ENCODE measurements around the gene DUSP22.
"Not testable (repeated sequence)": the region's sequence is repeated elsewhere in the genome, so short reads cannot be mapped to it uniquely, and the experiment has no call there.

The DUSP22 gene

DNA sequence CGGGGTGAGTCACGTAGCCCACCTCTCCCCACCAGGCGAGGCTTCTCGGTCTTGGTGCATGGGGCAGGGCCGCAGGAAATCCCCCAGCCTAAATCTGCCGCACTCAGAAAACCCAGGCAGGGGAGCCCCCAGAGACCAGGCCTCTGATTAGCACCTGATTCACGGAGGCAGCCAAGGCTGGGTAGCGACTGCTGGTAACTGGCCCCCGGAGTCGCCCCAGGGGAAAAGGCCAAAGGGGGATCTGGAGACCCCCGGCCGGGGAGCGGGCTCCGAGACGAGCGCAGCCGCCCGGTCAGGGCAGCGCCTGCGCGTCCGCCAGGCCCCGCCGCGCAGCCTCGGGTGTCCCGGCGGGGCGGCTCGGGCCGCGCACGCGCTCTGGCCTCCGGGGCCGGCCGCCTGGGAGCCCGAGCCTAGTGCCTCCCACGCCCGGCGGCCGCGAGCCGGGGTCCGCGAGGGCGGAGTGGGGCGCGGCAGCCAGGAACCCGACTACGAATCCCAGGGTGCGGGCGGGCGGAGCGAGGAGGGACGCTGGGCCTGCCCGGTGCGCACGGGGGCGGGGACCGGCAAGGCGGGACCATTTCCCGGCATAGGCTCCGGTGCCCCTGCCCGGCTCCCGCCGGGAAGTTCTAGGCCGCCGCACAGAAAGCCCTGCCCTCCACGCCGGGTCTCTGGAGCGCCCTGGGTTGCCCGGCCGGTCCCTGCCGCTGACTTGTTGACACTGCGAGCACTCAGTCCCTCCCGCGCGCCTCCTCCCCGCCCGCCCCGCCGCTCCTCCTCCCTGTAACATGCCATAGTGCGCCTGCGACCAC lies at the start of gene DUSP22:
DUSP22 (plus strand) TSS at position 791 of the 809 bp plus-strand sequence. CDS start 53 bp downstream, outside the sequence.
- DNase-seq = no peak

DNA sequence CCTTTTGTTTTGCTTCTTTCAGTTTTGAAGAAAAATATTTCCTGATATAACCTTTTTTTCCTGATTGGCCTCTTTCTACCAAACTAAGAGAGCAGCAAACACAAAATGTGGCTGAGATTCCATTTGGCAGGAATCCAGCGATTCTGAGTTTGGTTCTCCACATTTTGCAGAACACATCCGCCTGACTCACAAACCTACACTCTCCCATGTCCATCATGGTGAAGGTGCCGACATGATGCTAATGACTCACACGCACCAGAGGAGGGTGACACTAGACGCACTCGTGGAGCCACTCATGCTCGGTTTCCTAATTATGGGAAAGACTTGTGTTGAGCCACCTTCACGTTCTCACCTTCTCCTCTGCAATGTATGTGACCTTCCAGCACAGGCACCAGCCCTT lies 45.9 kb upstream of the DUSP22 start:
- DNase-seq = no peak

- DNase-seq = no peak
Observed at GRCh38 chr6:247351-247750, 44.9 kb upstream of the DUSP22 start.

DNA sequence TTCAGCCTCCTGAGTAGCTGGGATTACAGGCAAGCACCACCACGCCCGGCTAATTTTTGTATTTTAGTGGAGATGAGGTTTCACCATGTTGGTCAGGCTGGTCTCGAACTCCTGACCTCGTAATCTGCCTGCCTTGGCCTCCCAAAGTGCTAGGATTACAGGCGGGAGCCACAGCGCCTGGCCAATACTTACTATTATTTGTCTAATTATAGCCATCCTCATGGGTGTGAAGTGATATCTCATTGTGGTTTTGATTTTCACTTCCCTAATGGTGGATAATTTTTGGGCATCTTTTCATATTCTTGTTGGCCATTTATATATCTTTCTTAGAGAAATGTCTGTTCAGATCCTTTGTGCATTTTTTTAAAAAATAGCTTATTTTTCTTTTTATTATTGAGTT lies 44.2 kb upstream of the DUSP22 start:
- not testable (repeated sequence) for DNase-seq

- DNase-seq = no peak
Observed at GRCh38 chr6:250676-251075, 41.6 kb upstream of the DUSP22 start.

DNA sequence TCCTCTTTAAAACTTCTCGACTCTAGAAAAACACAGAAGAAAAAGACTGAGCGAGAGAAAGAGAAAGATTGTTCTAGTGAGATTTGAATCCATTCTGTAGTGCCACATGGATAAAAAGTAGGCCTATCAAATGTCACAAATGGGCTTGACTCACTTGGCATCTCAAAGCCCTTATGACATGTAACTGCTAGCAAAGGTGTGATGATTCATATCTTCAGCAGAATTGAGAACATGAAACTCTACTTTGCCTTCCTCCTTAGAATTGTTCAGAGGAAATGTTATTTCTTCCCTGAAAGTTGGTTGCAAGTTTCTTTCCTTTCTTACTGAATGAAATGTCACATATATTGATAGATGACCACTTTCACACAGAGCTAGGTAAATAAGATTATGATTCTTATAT lies 40.4 kb upstream of the DUSP22 start:
- DNase-seq = no peak

GRCh38 chr6:252775-253535 lies 39.3 kb upstream of the DUSP22 start:
- DNase-seq = no peak

- DNase-seq = no peak
Observed at GRCh38 chr6:254016-254415, 38.3 kb upstream of the DUSP22 start.

DNA sequence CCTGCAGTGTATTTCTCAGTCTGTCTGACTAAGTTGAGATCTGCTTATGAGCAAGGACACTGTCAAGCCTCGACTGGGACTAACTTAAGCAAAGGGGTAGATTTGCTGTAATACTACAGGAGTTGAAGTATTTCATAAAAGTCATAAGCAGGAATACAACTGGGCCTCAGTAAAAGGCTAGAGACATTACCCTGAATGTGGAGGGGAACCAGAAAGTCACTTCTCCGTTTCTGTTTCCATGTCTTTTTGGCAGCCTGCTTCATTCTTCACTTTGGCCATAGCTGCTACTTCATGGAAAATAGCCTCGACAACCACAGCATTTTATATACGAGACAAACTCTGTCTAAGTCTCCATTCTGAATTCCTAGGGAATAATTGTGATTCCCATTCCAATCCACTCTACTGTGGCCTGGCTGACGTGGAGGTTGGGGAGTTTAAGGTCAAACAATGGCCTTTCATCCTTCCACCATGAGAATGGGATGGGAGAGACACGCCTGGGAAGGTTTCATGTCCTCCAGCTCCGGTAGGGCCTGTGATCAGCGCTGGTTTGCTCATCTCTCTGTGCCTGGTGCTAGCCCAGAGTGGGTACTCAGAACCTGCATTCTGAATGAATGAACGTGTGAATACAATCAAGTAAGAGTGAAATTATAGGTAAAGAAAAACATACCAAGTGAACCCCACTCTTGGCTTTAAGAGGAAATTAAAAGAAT lies 37.1 kb upstream of the DUSP22 start:
- DNase-seq = no peak

DNA sequence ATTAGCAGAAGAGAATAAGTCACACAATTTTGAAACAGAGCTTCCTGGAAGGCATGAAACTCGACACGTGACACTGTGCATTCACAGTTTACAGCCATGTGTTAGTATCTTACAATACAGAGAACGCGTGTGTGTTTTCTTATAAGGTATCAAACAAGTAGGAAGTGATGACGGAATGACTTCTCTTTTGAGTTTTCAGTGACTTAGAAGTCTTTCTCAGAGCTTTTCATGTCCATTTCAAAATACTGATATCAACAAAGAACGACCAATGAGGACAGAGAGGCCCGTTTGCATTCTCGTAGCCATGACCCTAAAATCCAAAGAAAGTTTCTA lies 36.6 kb upstream of the DUSP22 start:
- no peak for DNase-seq

- DNase-seq = no peak
Observed at GRCh38 chr6:256169-256568, 36.1 kb upstream of the DUSP22 start.

- no peak for DNase-seq
Observed at GRCh38 chr6:257031-257725, 35.1 kb upstream of the DUSP22 start.

DNA sequence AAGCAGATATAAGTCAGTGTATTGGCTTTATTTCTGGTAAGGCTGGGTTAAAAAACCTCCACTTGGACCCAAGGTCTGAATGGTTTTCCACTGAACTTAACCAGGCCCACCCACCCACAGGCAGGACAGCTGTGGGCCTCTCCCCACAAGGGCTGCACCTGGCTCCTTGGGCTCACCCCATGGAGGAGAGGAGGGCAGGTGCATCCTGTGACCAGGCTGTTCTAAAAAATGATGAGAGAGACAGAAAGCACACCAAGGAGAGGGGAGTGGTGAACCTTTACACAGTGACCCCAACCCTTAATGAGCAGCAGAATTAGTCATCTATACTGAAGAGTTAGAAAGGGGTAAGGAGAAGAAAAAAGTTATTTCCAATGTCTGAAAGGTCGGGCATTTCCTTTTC lies 34.5 kb upstream of the DUSP22 start:
- no peak for DNase-seq

- no peak for DNase-seq
Observed at GRCh38 chr6:259316-259715, 33.0 kb upstream of the DUSP22 start.

DNA sequence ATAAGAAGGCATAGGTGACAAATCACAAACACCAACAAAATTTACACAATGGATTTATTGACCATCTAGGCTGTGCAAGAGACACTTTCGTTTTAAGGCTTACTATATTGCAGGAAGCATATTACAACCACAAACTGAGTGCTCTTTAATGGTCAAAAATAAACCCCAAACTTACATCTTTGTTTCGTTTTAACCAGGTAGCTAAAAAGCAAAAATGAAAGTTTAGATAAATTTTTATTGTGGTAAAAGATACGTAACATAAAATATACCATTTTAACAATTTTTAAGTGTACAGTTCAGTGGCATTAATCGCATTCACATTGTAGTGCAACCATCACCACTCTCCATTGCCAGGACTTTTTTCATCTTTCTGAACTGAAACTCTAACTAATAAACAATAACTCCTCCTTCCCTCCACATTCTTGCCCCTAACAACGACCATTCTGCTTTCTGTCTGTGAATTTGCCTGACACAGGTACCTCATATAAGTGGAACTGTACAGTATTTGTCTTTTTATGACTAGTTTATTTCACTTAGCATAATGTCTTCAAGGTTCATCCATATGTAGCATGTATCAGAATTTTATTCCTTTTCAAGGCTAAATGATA lies 32.3 kb upstream of the DUSP22 start:
- no peak for DNase-seq

DNA sequence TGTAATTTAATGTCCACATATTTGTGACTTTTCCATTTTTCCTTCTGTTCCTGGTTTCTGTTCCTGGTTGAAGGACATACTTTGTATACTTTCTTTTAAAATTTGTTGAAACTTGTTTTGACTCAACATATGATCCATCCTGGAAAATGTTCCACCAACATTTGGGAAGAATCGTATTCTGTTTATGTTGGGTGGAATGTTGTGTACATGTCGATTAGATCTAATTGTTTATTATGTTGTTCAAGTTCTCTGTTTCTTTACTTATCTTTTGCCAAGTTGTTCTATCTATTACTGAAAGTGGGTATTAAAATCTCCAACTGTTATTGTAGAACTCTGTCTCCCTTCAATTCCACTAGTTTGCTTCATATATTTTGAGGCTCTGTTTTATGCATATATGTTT lies 27.7 kb upstream of the DUSP22 start:
- DNase-seq = no peak

GRCh38 chr6:268394-268935 lies 23.8 kb upstream of the DUSP22 start:
- DNase-seq = no peak

DNA sequence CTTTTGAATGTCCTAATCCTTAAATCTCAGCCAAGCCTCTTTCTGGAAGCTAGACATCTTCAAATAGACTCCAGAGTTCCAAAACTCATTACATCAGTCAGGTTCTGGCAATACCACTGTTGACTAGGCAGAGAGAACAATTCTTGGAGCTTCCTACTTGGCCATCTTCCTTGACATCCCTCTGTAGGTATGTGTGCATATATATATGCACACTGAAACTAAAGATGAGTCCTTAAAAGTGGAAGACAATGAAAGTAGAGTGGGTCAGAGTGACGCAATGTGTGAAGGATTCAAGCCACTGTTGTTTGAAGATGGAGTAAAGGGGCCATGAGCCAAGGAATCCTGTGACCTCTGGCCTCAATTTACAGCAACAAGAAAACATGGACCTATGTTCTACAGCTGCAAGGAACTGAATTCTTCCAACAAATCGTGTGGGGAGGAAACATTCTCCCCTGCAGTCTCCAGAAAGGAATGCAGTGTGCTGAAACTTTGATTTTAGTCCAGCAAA lies 18.7 kb upstream of the DUSP22 start:
- DNase-seq = no peak

DNA sequence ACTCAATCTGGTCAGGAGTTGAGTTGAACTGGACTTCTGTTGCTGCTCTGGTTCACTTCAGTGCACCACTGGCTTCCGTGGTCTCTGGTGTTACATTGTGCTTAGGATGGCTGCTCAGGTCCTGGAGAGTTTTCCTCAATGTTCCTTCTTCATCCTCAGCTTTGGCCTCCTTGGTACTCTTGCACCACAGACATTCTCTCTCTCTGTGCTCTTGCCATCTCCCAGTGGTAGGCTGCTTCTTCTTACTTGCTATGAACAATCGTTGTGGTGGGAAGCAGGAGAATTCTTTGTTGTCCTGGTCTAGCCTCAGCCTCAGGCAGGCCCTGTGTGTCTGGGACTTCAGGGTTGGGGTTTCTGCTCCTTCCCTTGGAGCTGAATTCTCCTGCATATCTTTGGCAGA lies 14.5 kb upstream of the DUSP22 start:
- DNase-seq = no peak

GRCh38 chr6:278494-278893 lies 13.8 kb upstream of the DUSP22 start:
- DNase-seq = no peak

GRCh38 chr6:279341-280029 lies 12.8 kb upstream of the DUSP22 start:
- no peak for DNase-seq
